ENCODE results near the gene KXD1. TPM values are rescaled to one million over a fixed set of nuclear protein-coding genes. Genes with fewer than 3 reads are reported as not detected.
A peak's percentile ranks its signal among the peaks of the same experiment; 100 is the strongest.

The KXD1 gene
- polyA plus RNA-seq: 10 to 100 TPM; 58.8 to 81.3 (median 75.2) TPM
- long read RNA-seq, donor 1: 0 reads
- long read RNA-seq, donor 2, transcript KXD1-201 (5 exons, 1,426 nt): major isoform, 6 of 10 reads
- long read RNA-seq, donor 2, partial matches to known transcripts: 0 of 10 reads
- long read RNA-seq, donor 2, other reads (novel, unspliced or antisense): 0 of 10 reads
- long read RNA-seq, donor 3, partial matches to known transcripts: 0 of 11 reads
- long read RNA-seq, donor 3, other reads (novel, unspliced or antisense): 0 of 11 reads
- long read RNA-seq, donor 4, partial matches to known transcripts: 0 of 1 reads
- long read RNA-seq, donor 4, other reads (novel, unspliced or antisense): 0 of 1 reads
- long read RNA-seq, donor 5, transcript KXD1-201 (5 exons, 1,426 nt): major isoform, 5 of 9 reads
- long read RNA-seq, donor 5, partial matches to known transcripts: 0 of 9 reads
- long read RNA-seq, donor 5, other reads (novel, unspliced or antisense): 0 of 9 reads
- long read RNA-seq, donor 6, transcript KXD1-201 (5 exons, 1,426 nt): major isoform, 15 of 42 reads
- long read RNA-seq, donor 6, partial matches to known transcripts: 20 of 42 reads
- long read RNA-seq, donor 6, other reads (novel, unspliced or antisense): 0 of 42 reads
- long read RNA-seq, donor 7, transcript KXD1-201 (5 exons, 1,426 nt): major isoform, 30 of 34 reads
- long read RNA-seq, donor 7, partial matches to known transcripts: 0 of 34 reads
- long read RNA-seq, donor 7, other reads (novel, unspliced or antisense): 0 of 34 reads
- long read RNA-seq, donor 8, partial matches to known transcripts: 5 of 7 reads
- long read RNA-seq, donor 8, other reads (novel, unspliced or antisense): 0 of 7 reads
- long read RNA-seq, donor 9, partial matches to known transcripts: 0 of 3 reads
- long read RNA-seq, donor 9, other reads (novel, unspliced or antisense): 0 of 3 reads
- long read RNA-seq, donor 10, transcript KXD1-205 (4 exons, 686 nt): minor isoform, 7 of 45 reads
- long read RNA-seq, donor 10, transcript KXD1-201 (5 exons, 1,426 nt): major isoform, 18 of 45 reads
- long read RNA-seq, donor 10, partial matches to known transcripts: 18 of 45 reads
- long read RNA-seq, donor 10, other reads (novel, unspliced or antisense): 0 of 45 reads

- peak within 1 kb of the TSS; percentile 70 to 79 (median 77) for H3K4me3 ChIP-seq (ENCODE audit: low read depth in 1 of 3, low read length in 3 of 3)
- 1 to 2% (median 1%) methylated on average over 54 to 58 of the region's 58 CpGs for WGBS, 3 donors
- H3K27ac ChIP-seq (ENCODE audit: low read depth in 1 of 3, low read length in 2 of 3): peak within 1 kb of the TSS; percentile 81 to 93 (median 91)
- FAIRE-seq (peak; percentile 15), DNase-seq (peak; percentile 98 to 100)
- no peaks in the 10 kb centered on the region for H3K27me3 ChIP-seq (ENCODE audit: control insufficient read depth in 3 of 3, insufficient read depth in 3 of 3, low read length in 3 of 3)
- H3K9me3 ChIP-seq (ENCODE audit: control insufficient read depth in 2 of 2, insufficient read depth in 1 of 2, low read depth in 1 of 2, low read length in 1 of 2): no peaks in the 10 kb centered on the region
- H3K4me1 ChIP-seq (ENCODE audit: control insufficient read depth in 3 of 3, insufficient read depth in 2 of 3, low read depth in 1 of 3, low read length in 2 of 3): peaks cover 3 to 8% (median 3%) of the 10 kb centered on the region in 3 donors
- peaks cover 0 to 15% (median 5%) of the 10 kb centered on the region in 3 donors for H3K36me3 ChIP-seq (ENCODE audit: control insufficient read depth in 3 of 3, insufficient read depth in 2 of 3, low read depth in 1 of 3, low read length in 3 of 3)
Observed at GRCh38 chr19:18557411-18558201, at the start of gene KXD1. Gene KXD1, plus strand, starts transcription at chr19:18557870. Its CDS starts 4,187 bp downstream, at chr19:18562057.

GRCh38 chr19:18508585-18508984 lies 49.1 kb upstream of the KXD1 start:
- peak overlapping the region; percentile 4 to 85 (median 52) for H3K27ac ChIP-seq (ENCODE audit: low read depth in 1 of 3, low read length in 2 of 3)

GRCh38 chr19:18510216-18510615 lies 47.5 kb upstream of the KXD1 start:
- Histone ChIP-seq H3K27ac (ENCODE audit: low read depth in 1 of 3, low read length in 2 of 3) (no peak overlapping the region), H3K4me3 (ENCODE audit: low read depth in 1 of 3, low read length in 3 of 3) (no peak overlapping the region), H3K9me3 (ENCODE audit: control insufficient read depth in 2 of 2, insufficient read depth in 1 of 2, low read depth in 1 of 2, low read length in 1 of 2) (no peaks in the 10 kb centered on the region), H3K36me3 (ENCODE audit: control insufficient read depth in 3 of 3, insufficient read depth in 2 of 3, low read depth in 1 of 3, low read length in 3 of 3) (peaks cover 0 to 28% (median 2%) of the 10 kb centered on the region in 3 donors), H3K27me3 (ENCODE audit: control insufficient read depth in 3 of 3, insufficient read depth in 3 of 3, low read length in 3 of 3) (no peaks in the 10 kb centered on the region), H3K4me1 (ENCODE audit: control insufficient read depth in 3 of 3, insufficient read depth in 2 of 3, low read depth in 1 of 3, low read length in 2 of 3) (peaks cover 34 to 45% (median 42%) of the 10 kb centered on the region in 3 donors)
- no peak for FAIRE-seq
- 90 to 95% (median 91%) methylated on average over 8 of the region's 8 CpGs for WGBS, 3 donors
- DNase-seq: no peak

More at GRCh38 chr19:18508585-18508984, 49.1 kb upstream of the KXD1 start:
- H3K4me3 ChIP-seq (ENCODE audit: low read depth in 1 of 3, low read length in 3 of 3): no peak overlapping the region
- H3K9me3 ChIP-seq (ENCODE audit: control insufficient read depth in 2 of 2, insufficient read depth in 1 of 2, low read depth in 1 of 2, low read length in 1 of 2): no peaks in the 10 kb centered on the region
- H3K36me3 ChIP-seq (ENCODE audit: control insufficient read depth in 3 of 3, insufficient read depth in 2 of 3, low read depth in 1 of 3, low read length in 3 of 3): peaks cover 0 to 30% (median 2%) of the 10 kb centered on the region in 3 donors
- peaks cover 41 to 56% (median 52%) of the 10 kb centered on the region in 3 donors for H3K4me1 ChIP-seq (ENCODE audit: control insufficient read depth in 3 of 3, insufficient read depth in 2 of 3, low read depth in 1 of 3, low read length in 2 of 3)
- WGBS, 3 donors: 73 to 88% (median 80%) methylated on average over 7 of the region's 7 CpGs
- no peak for DNase-seq
- H3K27me3 ChIP-seq (ENCODE audit: control insufficient read depth in 3 of 3, insufficient read depth in 3 of 3, low read length in 3 of 3): no peaks in the 10 kb centered on the region
- no peak for FAIRE-seq

- Histone ChIP-seq H3K27me3 (ENCODE audit: control insufficient read depth in 3 of 3, insufficient read depth in 3 of 3, low read length in 3 of 3) (no peaks in the 10 kb centered on the region), H3K36me3 (ENCODE audit: control insufficient read depth in 3 of 3, insufficient read depth in 2 of 3, low read depth in 1 of 3, low read length in 3 of 3) (peaks cover 0 to 18% (median 2%) of the 10 kb centered on the region in 3 donors), H3K9me3 (ENCODE audit: control insufficient read depth in 2 of 2, insufficient read depth in 1 of 2, low read depth in 1 of 2, low read length in 1 of 2) (no peaks in the 10 kb centered on the region), H3K4me1 (ENCODE audit: control insufficient read depth in 3 of 3, insufficient read depth in 2 of 3, low read depth in 1 of 3, low read length in 2 of 3) (peaks cover 9 to 24% (median 15%) of the 10 kb centered on the region in 3 donors), H3K4me3 (ENCODE audit: low read depth in 1 of 3, low read length in 3 of 3) (no peak overlapping the region), H3K27ac (ENCODE audit: low read depth in 1 of 3, low read length in 2 of 3) (no peak overlapping the region)
- DNase-seq (no peak), FAIRE-seq (no peak)
- WGBS, 3 donors: 68 to 91% (median 90%) methylated on average over 11 of the region's 11 CpGs
Observed at GRCh38 chr19:18513868-18514267, 43.8 kb upstream of the KXD1 start.

GRCh38 chr19:18514800-18515682 lies 42.6 kb upstream of the KXD1 start:
- Histone ChIP-seq H3K27me3 (ENCODE audit: control insufficient read depth in 3 of 3, insufficient read depth in 3 of 3, low read length in 3 of 3) (no peaks in the 10 kb centered on the region), H3K4me1 (ENCODE audit: control insufficient read depth in 3 of 3, insufficient read depth in 2 of 3, low read depth in 1 of 3, low read length in 2 of 3) (peaks cover 9 to 35% (median 10%) of the 10 kb centered on the region in 3 donors), H3K9me3 (ENCODE audit: control insufficient read depth in 2 of 2, insufficient read depth in 1 of 2, low read depth in 1 of 2, low read length in 1 of 2) (no peaks in the 10 kb centered on the region), H3K27ac (ENCODE audit: low read depth in 1 of 3, low read length in 2 of 3) (peak overlapping the region; percentile 38 to 85 (median 75)), H3K36me3 (ENCODE audit: control insufficient read depth in 3 of 3, insufficient read depth in 2 of 3, low read depth in 1 of 3, low read length in 3 of 3) (peaks cover 0 to 20% (median 2%) of the 10 kb centered on the region in 3 donors), H3K4me3 (ENCODE audit: low read depth in 1 of 3, low read length in 3 of 3) (no peak overlapping the region)
- 28 to 37% (median 35%) methylated on average over 17 of the region's 17 CpGs for WGBS, 3 donors
- DNase-seq (peak; percentile 83 to 94), FAIRE-seq (no peak)

- Histone ChIP-seq H3K27ac (ENCODE audit: low read depth in 1 of 3, low read length in 2 of 3) (peak overlapping the region in 1 of 3 donors; percentile 85), H3K4me3 (ENCODE audit: low read depth in 1 of 3, low read length in 3 of 3) (no peak overlapping the region), H3K27me3 (ENCODE audit: control insufficient read depth in 3 of 3, insufficient read depth in 3 of 3, low read length in 3 of 3) (no peaks in the 10 kb centered on the region), H3K4me1 (ENCODE audit: control insufficient read depth in 3 of 3, insufficient read depth in 2 of 3, low read depth in 1 of 3, low read length in 2 of 3) (peaks cover 9 to 38% (median 10%) of the 10 kb centered on the region in 3 donors), H3K36me3 (ENCODE audit: control insufficient read depth in 3 of 3, insufficient read depth in 2 of 3, low read depth in 1 of 3, low read length in 3 of 3) (peaks cover 0 to 17% (median 2%) of the 10 kb centered on the region in 3 donors), H3K9me3 (ENCODE audit: control insufficient read depth in 2 of 2, insufficient read depth in 1 of 2, low read depth in 1 of 2, low read length in 1 of 2) (no peaks in the 10 kb centered on the region)
- DNase-seq: no peak
- FAIRE-seq: no peak
- WGBS, 3 donors: 61 to 74% (median 65%) methylated on average over 4 to 5 of the region's 5 CpGs
Observed at GRCh38 chr19:18515959-18516358, 41.7 kb upstream of the KXD1 start.

GRCh38 chr19:18517606-18518005 lies 40.1 kb upstream of the KXD1 start:
- Histone ChIP-seq H3K4me1 (ENCODE audit: control insufficient read depth in 3 of 3, insufficient read depth in 2 of 3, low read depth in 1 of 3, low read length in 2 of 3) (peaks cover 9 to 39% (median 10%) of the 10 kb centered on the region in 3 donors), H3K27ac (ENCODE audit: low read depth in 1 of 3, low read length in 2 of 3) (no peak overlapping the region), H3K27me3 (ENCODE audit: control insufficient read depth in 3 of 3, insufficient read depth in 3 of 3, low read length in 3 of 3) (no peaks in the 10 kb centered on the region), H3K4me3 (ENCODE audit: low read depth in 1 of 3, low read length in 3 of 3) (no peak overlapping the region), H3K9me3 (ENCODE audit: control insufficient read depth in 2 of 2, insufficient read depth in 1 of 2, low read depth in 1 of 2, low read length in 1 of 2) (no peaks in the 10 kb centered on the region), H3K36me3 (ENCODE audit: control insufficient read depth in 3 of 3, insufficient read depth in 2 of 3, low read depth in 1 of 3, low read length in 3 of 3) (peaks cover 0 to 16% (median 2%) of the 10 kb centered on the region in 3 donors)
- no peak for DNase-seq
- 93 to 94% (median 94%) methylated on average over 4 of the region's 4 CpGs for WGBS, 3 donors
- FAIRE-seq: no peak
